OCI-M2 (cell line): ENCODE measurements around the gene VGLL2.

ENCODE experiments used
- DNase-seq: peaks from one replicate; lab custom pipeline; 2025; ENCODE audit not compliant: unreplicated experiment; lab: John Stamatoyannopoulos, UW

The VGLL2 gene

GRCh38 chr6:117311726-117312125, 46.4 kb downstream of the VGLL2 start:
- no peak for DNase-seq

- no peak for DNase-seq
These were observed 51.9 kb downstream of the VGLL2 start for GRCh38 chr6:117317261-117317660.
